Measurements from ENCODE around the gene FSIP1.

DNA sequence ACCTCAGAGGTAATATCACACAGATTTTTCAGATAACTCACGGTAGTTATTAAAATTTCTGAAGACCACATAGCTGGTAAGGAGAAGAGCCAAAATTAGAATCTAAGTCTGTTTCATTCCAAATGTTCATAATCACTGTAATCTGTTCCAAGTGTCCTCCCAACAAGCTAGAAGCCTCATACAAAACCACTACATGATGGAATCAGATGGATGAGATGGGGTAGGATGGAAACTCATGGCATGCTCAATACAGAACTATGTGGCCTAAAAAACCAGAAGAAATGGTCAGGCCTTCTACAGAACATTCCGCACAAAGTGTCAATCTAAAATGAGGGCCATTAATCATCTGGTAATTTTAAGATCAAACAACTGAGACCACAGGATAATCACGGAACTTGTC is 110.0 kb downstream of the FSIP1 start:
- TF ChIP-seq CTCF (IDR thresholded peaks at IDR 0.05) (no peak), EP300 (IDR thresholded peaks at IDR 0.05) (no peak), POLR2A (IDR thresholded peaks at IDR 0.05; ENCODE audit: low read depth) (no peak)
